Psoas muscle (tissue), 8 donors: ENCODE measurements around the gene DGKB. TPM values are rescaled to one million over a fixed set of nuclear protein-coding genes. Genes with fewer than 3 reads are reported as not detected.

Source experiments
- ATAC-seq, 4 donors: fragments of 200-7000 bp; cut with Tn5 transposase; one replicate each; pipeline ENCODE4 v1.9.1; 2020; ENCODE audit warnings: moderate library complexity in 3 of 4, mild to moderate bottlenecking in 2 of 4
- DNase-seq, 2 donors: peaks; one replicate each; pipeline ENCODE4 v3.0.0-alpha.2; 2020
- H3K27ac ChIP-seq: fragments of 200-600 bp; one replicate; pipeline ENCODE4 v1.8.0; 2022
- H3K27me3 ChIP-seq, 3 donors: fragments of 200-600 bp in 1 of 3; one replicate each; pipeline versions ENCODE4 v1.6.1 to v1.8.0; 2013 to 2022; ENCODE audit warnings: low read length in 2 of 3, mild to moderate bottlenecking in 2 of 3, moderate library complexity in 1 of 3; ENCODE audit not compliant: insufficient read depth in 3 of 3
- H3K36me3 ChIP-seq, 2 donors: fragments of 200-600 bp in 1 of 2; one replicate each; pipeline versions ENCODE4 v1.6.1 to v1.8.0; 2013 to 2022; ENCODE audit warnings: low read depth in 1 of 2, mild to moderate bottlenecking in 1 of 2, moderate library complexity in 1 of 2; ENCODE audit not compliant: insufficient read depth in 1 of 2
- H3K4me1 ChIP-seq: fragments of 200-600 bp; one replicate; pipeline ENCODE4 v1.8.0; 2022
- H3K4me3 ChIP-seq: fragments of 200-600 bp; one replicate; pipeline ENCODE4 v1.8.0; 2022; ENCODE audit warnings: mild to moderate bottlenecking
- H3K9me3 ChIP-seq: fragments of 200-600 bp; one replicate; pipeline ENCODE4 v1.8.0; 2022
- CTCF ChIP-seq: fragments of 200-600 bp; IDR thresholded peaks from one replicate; pipeline ENCODE4 v1.8.0; 2022; ENCODE audit warnings: antibody characterized with exemption
- WGBS, 3 donors: extraction: QIAGEN DNeasy Blood & Tissue Kit; methylation state at CpG; one replicate each; pipeline versions ENCODE4 v1.1.6 to v1.1.7; 2013; 5-methylcytosine and 5-hydroxymethylcytosine counted together
- intact Hi-C, 2 donors: fragments of 100-400 bp; cut with DNase I; formaldehyde crosslinking; loops; one replicate each; pipeline versions ENCODE4 v1.11.0 to v1.14.2; 2022
- polyA plus RNA-seq, 3 donors: library from polyadenylated mRNA; stranded (reverse); fragments of 200-250 nt; gene quantifications; one replicate each; pipeline ENCODE4 v1.2.3, GENCODE V29; 2013
- total RNA-seq, 4 donors: library from RNA; stranded (reverse); fragmentation: NEBNext Ultra II Directional in 2 of 4; extraction: Animal tissue kit (Norgen Biotek cat#: 25700) in 2 of 4; gene quantifications; one replicate each; pipeline versions ENCODE4 v1.2.1 to v1.2.4, GENCODE V29; 2021 to 2023
- donor health status: healthy with polysubstance abuse.
- donor health status: DM: no; HTN: no; CAD: no; lungs with moderate emphysema.
- donor health status: Bipolar disorder and iron deficiency.
- donor health status: healthy.
- donor health status: DM: yes; HTN: yes; CAD: no.
- donor health status: DM: no; HTN: no; CAD: no.
- donor health status: DM: no; HTN: no; CAD: no.
- donor health status: DM: yes; HTN: yes; CAD: no.

DGKB gene
- total and polyA plus RNA-seq, 7 donors = 0.01 to 0.26 (median 0.04) TPM; not detected in 2

- intact Hi-C loops = no loop called here
- DNase-seq = no peak
These were observed 52.5 kb downstream of the DGKB start for GRCh38 chr7:14850039-14850438.

GRCh38 chr7:14846405-14846804, 56.1 kb downstream of the DGKB start:
- no peak overlapping the region for H3K27ac ChIP-seq
- DNase-seq = no peak
- intact Hi-C loops = no loop called here
- no peaks in the 10 kb centered on the region for H3K9me3 ChIP-seq
- no peaks in the 10 kb centered on the region for H3K27me3 ChIP-seq
- WGBS, 3 donors = 75 to 89% (median 77%) methylated on average over 4 of the region's 4 CpGs
- no peak overlapping the region for H3K4me3 ChIP-seq
- no peak for TF ChIP-seq CTCF
- no peaks in the 10 kb centered on the region for H3K36me3 ChIP-seq
- H3K4me1 ChIP-seq = no peaks in the 10 kb centered on the region
- no peak for ATAC-seq

More at GRCh38 chr7:14850039-14850438, 52.5 kb downstream of the DGKB start:
- no peaks in the 10 kb centered on the region for H3K27me3 ChIP-seq
- no peaks in the 10 kb centered on the region for H3K4me1 ChIP-seq
- no peak for ATAC-seq
- no peak for TF ChIP-seq CTCF
- H3K9me3 ChIP-seq = no peaks in the 10 kb centered on the region
- WGBS, 3 donors = 51 to 88% (median 84%) methylated on average over 2 of the region's 2 CpGs
- no peak overlapping the region for H3K27ac ChIP-seq
- no peaks in the 10 kb centered on the region for H3K36me3 ChIP-seq
- no peak overlapping the region for H3K4me3 ChIP-seq

GRCh38 chr7:14843755-14844154, 58.8 kb downstream of the DGKB start:
- Histone ChIP-seq H3K4me3 (no peak overlapping the region), H3K27ac (no peak overlapping the region), H3K27me3 (no peaks in the 10 kb centered on the region), H3K9me3 (no peaks in the 10 kb centered on the region), H3K36me3 (no peaks in the 10 kb centered on the region), H3K4me1 (no peaks in the 10 kb centered on the region)
- 74 to 90% (median 83%) methylated on average over 1 of the region's 1 CpG for WGBS, 3 donors
- DNase-seq = no peak
- TF ChIP-seq CTCF = no peak
- ATAC-seq = no peak
- intact Hi-C loops = no loop called here

GRCh38 chr7:14842523-14842922, 60.0 kb downstream of the DGKB start:
- Histone ChIP-seq H3K4me1 (peaks cover 3% of the 10 kb centered on the region), H3K27me3 (no peaks in the 10 kb centered on the region), H3K36me3 (no peaks in the 10 kb centered on the region), H3K9me3 (no peaks in the 10 kb centered on the region), H3K4me3 (no peak overlapping the region), H3K27ac (no peak overlapping the region)
- TF ChIP-seq CTCF = no peak
- intact Hi-C loops = no loop called here
- ATAC-seq = peak in 2 of 4 donors; percentile 32 to 33
- DNase-seq = no peak

DNA sequence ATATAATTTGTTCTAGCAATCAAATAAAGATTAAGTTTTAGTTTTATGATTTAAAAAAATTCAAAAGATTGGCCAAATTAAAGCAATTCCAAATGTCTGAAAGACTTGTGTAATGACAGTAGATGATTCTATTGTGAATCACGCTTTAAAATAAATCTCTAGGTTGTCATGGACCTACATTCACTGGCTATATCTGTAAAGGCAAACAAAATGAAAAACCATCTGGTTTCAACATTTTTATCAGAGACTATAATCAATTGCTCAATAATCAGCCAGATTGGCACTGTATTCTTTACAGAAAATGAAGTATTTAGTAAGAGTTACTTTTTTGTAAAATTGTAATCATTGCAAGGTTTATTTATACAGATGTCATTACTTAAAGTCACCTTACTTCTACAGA, 60.7 kb downstream of the DGKB start:
- WGBS, 3 donors = 89 to 98% (median 96%) methylated on average over 1 of the region's 1 CpG
- Histone ChIP-seq H3K36me3 (no peaks in the 10 kb centered on the region), H3K27ac (no peak overlapping the region)

More for the DNA sequence above, 60.7 kb downstream of the DGKB start:
- Histone ChIP-seq H3K4me3 (no peak overlapping the region), H3K9me3 (no peaks in the 10 kb centered on the region), H3K27me3 (no peaks in the 10 kb centered on the region), H3K4me1 (peaks cover 9% of the 10 kb centered on the region)
- no peak for ATAC-seq
- intact Hi-C loops = no loop called here
- no peak for DNase-seq
- TF ChIP-seq CTCF = no peak
